ENCODE results near the gene EPHA5. TPM values are rescaled to one million over a fixed set of nuclear protein-coding genes. Genes with fewer than 3 reads are reported as not detected.

EPHA5 gene
- total RNA-seq, 1 experiment from 2014 or later: not detected

- no peak overlapping the region for H3K27ac ChIP-seq (ENCODE audit: insufficient read length, low read depth, low read length)
- DNase-seq: no peak
- H2BK20ac ChIP-seq (ENCODE audit: low read depth, low read length, poor library complexity, severe bottlenecking): no peak overlapping the region
- no peak overlapping the region for H2BK15ac ChIP-seq (ENCODE audit: low read depth, low read length)
- no peak overlapping the region for H2AK5ac ChIP-seq (ENCODE audit: insufficient read length, low read length)
- H3K4ac ChIP-seq (ENCODE audit: low read depth, low read length): no peak overlapping the region
- H3K56ac ChIP-seq (ENCODE audit: insufficient read length, low read depth, low read length): no peak overlapping the region
- WGBS (ENCODE audit: extremely low coverage, insufficient read length, low lambda C conversion rate): no CpG with 5 or more reads among the region's 2 CpGs
- no peaks in the 10 kb centered on the region for H3K27me3 ChIP-seq (ENCODE audit: insufficient read depth, low read length)
- no peak overlapping the region for H3K14ac ChIP-seq (ENCODE audit: insufficient read depth, low read length)
- H3K23me2 ChIP-seq (ENCODE audit: insufficient read length, low read depth, low read length, poor library complexity, severe bottlenecking): no peaks in the 10 kb centered on the region
- H4K8ac ChIP-seq (replicated peaks; ENCODE audit: insufficient read length, low read depth, low read length): no peak overlapping the region
- H3K79me1 ChIP-seq (ENCODE audit: insufficient read depth, low read depth, low read length, poor library complexity, severe bottlenecking): no peaks in the 10 kb centered on the region
- H3K9me3 ChIP-seq (ENCODE audit: control insufficient read depth, low read depth, low read length): no peaks in the 10 kb centered on the region
- H3K4me3 Mint-ChIP-seq: no peak overlapping the region
- H2BK120ac ChIP-seq (ENCODE audit: low read depth, low read length, poor library complexity, severe bottlenecking): no peak overlapping the region
- H3K18ac ChIP-seq (ENCODE audit: insufficient read length, low read depth, low read length): no peak overlapping the region
- no peak overlapping the region for H3K9ac ChIP-seq (ENCODE audit: extremely low read depth, insufficient read length, low read length)
- H3K27me3 Mint-ChIP-seq (ENCODE audit: low read depth): no peaks in the 10 kb centered on the region
- H3K27ac Mint-ChIP-seq: no peak overlapping the region
- H2BK12ac ChIP-seq (ENCODE audit: insufficient read length, low read depth, low read length): no peak overlapping the region
- no peak overlapping the region for H4K5ac ChIP-seq (ENCODE audit: insufficient read length, low read depth, low read length)
- no peak overlapping the region for H4K91ac ChIP-seq (ENCODE audit: insufficient read length, low read depth, low read length)
- H2BK5ac ChIP-seq (ENCODE audit: insufficient read length, low read length): no peak overlapping the region
- H3K4me1 ChIP-seq (ENCODE audit: insufficient read depth, low read length): no peaks in the 10 kb centered on the region
- peaks cover 3 to 4% (median 4%) of the 10 kb centered on the region in 3 experiments; a peak in 3 of 7 replicates for H3K36me3 Mint-ChIP-seq (ENCODE audit: insufficient read depth in 1 of 3, low read depth in 3 of 3)
- H3K4me1 Mint-ChIP-seq: peaks cover 0 to 4% of the 10 kb centered on the region in 2 experiments; a peak in 1 of 4 replicates
- H3K9me3 Mint-ChIP-seq: peaks cover 6 to 7% of the 10 kb centered on the region in 2 experiments; a peak in 3 of 5 replicates
- H3K23ac ChIP-seq (ENCODE audit: insufficient read length, low read depth, low read length): no peak overlapping the region
- H3T11ph ChIP-seq (ENCODE audit: low read length): no peak overlapping the region
- no peaks in the 10 kb centered on the region for H4K20me1 ChIP-seq (ENCODE audit: control insufficient read depth, insufficient read depth, insufficient read length)
- no peak overlapping the region for H2AFZ ChIP-seq (ENCODE audit: low read length)
- H3K4me2 ChIP-seq (ENCODE audit: insufficient read depth, insufficient read length, low read length): no peak overlapping the region
- H3K79me2 ChIP-seq (ENCODE audit: insufficient read depth, low read length): no peaks in the 10 kb centered on the region
- TF ChIP-seq CTCF (conservative IDR thresholded peaks at IDR 0.05): no peak
Observed at GRCh38 chr4:65508168-65508567, 162.1 kb downstream of the EPHA5 start.
